Islet of Langerhans (tissue), 1 donor: Measurements from ENCODE around the gene CRHR2.

ENCODE experiments used
- FAIRE-seq: peaks from one replicate; lab custom pipeline; 2011; peaks lifted over from hg19 to GRCh38; lab: Jason Lieb, UNC

Gene CRHR2

DNA sequence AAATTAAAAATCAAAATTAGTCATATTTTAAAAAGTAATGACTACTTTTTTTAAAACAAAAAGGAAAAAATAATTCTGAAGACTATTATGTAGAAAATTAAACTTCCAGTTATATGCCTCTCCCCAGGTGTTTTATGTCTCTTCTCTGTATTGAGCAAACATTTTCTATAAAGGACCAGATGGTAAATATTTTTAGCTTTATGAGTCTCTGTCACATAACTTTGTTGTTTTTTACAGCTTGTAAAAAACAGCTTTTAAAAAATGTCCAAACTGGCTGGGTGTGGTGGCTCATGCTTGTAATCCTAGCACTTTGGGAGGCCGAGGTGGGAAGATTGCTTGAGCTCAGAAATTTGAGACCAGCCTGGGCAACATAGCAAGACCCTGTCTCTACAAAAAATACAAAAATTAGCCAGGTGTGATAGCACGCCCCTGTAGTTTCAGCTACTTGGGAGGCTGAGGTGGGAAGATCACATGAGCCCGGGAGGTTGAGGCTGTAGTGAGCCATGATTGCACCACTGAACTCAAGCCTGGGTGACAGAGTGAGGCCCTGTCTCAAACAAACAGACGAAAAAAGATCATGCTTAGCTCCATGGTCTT lies 64.1 kb downstream of the CRHR2 start:
- FAIRE-seq = no peak

DNA sequence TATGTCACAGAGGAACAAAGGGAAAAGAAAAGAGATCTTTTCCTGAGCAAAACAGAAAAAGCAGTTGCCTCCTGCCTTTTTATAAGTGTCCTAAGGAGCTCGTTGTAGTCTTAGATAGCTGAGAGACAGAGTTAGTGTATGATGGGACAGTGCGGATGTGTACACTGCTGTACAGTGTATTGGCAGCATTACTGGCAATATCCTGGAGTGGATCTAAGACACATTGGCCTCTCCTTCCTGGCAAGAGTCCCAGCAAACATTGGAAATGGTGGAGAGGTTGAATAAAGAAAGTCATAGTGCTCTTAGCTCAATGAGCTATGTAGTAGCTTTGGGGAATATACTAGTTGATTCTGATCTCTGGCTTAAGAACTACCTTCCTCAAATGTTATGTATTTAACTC lies 64.9 kb downstream of the CRHR2 start:
- FAIRE-seq = no peak

DNA sequence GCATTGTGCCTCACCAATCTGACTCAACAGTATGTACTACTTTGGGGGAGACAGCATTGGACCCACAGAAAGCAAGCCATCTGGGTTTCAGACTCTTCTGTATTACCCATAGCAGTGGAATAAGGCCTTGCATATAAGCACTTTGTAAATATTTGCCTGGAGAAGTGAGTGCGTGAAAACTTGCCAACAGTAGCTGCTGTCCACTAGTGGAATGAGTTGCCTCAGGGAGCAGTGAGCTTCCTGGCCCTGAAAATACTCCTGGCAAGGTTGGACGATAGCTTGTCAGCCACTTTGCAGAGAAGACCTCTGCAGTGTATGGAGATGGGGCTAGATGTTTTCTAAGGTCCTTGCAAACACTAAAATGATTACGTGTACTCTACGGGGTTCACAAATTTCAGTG lies 65.9 kb downstream of the CRHR2 start:
- no peak for FAIRE-seq

DNA sequence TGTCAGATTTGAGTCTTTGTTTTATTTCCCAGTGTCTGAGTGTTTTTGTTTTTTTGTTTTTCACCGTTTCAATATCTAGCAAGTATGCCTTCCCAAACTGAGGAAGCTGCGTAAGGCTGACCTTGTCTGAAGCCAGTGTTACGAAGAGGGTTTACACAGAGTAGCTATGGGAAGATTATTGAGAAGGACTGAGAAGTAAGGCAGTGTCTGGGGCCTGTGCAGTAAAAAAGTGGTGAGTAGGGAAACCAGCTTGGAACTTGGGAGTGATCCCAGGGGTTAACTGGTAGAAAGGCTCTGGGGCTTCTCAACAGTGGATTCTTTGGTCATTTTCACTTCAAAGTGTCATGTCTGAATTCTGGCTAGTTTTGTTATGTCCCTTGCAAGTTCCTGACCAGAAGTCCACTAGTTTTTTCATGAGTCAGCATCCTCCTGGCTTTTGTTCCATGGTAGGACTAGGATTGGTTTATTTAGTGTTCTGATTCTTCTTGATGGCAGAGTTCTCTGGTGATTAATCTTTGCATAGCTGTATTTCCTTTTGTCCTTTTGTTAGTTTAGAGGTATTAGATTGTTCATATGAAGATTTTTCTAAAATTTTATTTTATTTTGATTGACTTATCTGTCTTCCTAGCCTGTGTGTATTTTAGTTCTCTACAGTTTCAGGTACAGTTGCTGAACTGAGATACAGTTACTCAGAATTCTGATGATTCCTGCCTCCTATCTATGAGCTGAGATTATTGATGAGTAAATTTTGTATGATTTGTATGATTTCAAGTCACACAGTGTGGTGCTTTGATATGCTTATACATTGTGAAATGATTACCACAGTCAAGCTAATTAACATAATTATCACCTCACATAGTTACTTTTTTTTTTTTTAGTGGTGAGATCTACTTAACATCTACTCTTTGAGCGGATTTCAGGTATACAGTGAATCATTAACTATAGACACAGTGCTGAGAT lies 68.6 kb downstream of the CRHR2 start:
- no peak for FAIRE-seq

DNA sequence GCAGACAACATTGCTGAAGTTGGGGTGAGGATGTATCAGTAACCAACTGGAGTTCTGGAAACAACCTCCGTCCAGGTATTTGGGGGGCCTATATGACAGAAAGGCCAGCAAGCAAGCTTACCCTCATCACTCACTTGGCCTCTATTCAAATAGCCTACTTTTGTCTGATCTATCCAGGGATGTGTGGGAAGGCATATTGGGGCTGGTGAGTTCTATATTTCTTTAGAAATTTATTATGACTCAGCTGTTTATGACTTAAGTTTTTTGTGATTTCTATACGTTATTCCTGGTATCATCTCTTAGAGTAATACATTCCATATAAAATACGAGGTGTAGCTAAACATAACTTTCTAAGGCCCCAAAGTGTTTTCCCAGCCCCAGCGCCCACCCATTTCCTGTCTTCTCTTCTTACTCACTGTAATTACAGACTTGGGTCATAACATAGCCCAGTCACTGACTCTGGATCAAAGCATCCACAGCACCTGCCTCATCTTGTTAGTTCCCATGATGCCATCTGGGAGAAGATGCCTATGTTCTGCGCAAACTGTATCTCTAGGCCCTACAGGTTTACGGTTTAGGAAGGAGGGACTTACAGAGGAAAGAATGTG lies 69.5 kb downstream of the CRHR2 start:
- FAIRE-seq = no peak

DNA sequence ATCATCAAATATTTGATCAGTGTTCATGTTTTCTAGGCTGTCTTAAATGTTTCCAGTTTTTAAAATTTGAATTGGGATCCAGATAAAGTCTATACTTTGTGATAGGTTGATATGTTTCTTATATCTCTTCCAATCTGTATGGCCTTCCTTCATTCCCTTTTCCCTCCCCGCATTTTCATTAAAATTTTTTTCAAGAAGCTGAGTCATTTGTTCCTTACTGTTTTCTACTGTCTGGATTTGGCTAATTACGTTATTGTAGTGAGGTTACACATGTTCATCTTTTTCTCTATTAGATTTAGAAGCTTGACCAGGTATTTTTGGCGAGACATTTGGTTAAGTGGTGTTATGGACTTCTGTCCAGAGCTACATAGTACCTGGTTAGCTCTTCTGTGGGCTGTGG lies 76.4 kb downstream of the CRHR2 start:
- no peak for FAIRE-seq

DNA sequence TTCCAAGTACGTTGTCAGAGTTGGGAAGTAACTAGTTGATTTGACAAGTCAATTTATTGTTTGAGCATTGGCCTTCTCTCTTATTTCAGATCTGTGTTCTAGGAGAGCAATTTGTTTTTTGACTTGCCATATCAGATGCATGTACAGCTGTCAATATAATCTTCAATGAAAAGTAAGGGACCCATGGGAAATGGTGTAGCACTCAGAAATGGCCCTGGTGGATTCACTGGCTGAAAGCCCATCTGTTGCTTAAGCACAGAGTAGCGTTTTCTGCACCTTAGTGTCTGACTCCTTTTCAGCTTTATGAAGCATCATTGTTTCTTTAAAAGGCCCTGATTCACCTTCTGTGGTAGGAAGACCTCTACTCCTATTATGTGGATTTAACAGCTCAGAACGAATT lies 77.4 kb downstream of the CRHR2 start:
- no peak for FAIRE-seq
